ENCODE data around the gene SYT8.

The SYT8 gene

GRCh38 chr11:1854132-1854948, 19.6 kb downstream of the SYT8 start:
- H4K20me1 ChIP-seq (ENCODE audit: insufficient read depth, low read length), result peaks cover 3% of the 10 kb centered on the region
- DNase-seq, result no peak
- H3K4me3 ChIP-seq (ENCODE audit: low read depth in 1 of 2, low read length in 2 of 2), result peak overlapping the region in 1 of 2 experiments; percentile 56; a peak in 1 of 4 replicates
- peaks cover 24% of the 10 kb centered on the region for H3K4me1 ChIP-seq (ENCODE audit: insufficient read depth, low read length)
- H2AFZ ChIP-seq (ENCODE audit: low read depth, low read length), result no peak overlapping the region
- no peak for ATAC-seq (ENCODE audit: insufficient read depth, low read depth)
- peaks cover 4% of the 10 kb centered on the region; the same call in 1 of the 2 replicates for H3K79me2 ChIP-seq (ENCODE audit: insufficient read depth, low read length)
- no peaks in the 10 kb centered on the region for H3K27me3 ChIP-seq (ENCODE audit: insufficient read depth, low read length, poor library complexity)
- H3K9me3 ChIP-seq (ENCODE audit: insufficient read depth, low read length, severe bottlenecking), result no peaks in the 10 kb centered on the region
- no peaks in the 10 kb centered on the region; the same call in 1 of the 2 replicates for H3K36me3 ChIP-seq (ENCODE audit: insufficient read depth, low read length)
- peak overlapping the region; percentile 62; the same call in 1 of the 2 replicates for H3K9ac ChIP-seq (ENCODE audit: low read depth, low read length)
- no peak for TF ChIP-seq EZH2 (IDR thresholded peaks at IDR 0.05; ENCODE audit: borderline replicate concordance, low read depth, low read length, severe bottlenecking)
- TF ChIP-seq, protein P1, sequence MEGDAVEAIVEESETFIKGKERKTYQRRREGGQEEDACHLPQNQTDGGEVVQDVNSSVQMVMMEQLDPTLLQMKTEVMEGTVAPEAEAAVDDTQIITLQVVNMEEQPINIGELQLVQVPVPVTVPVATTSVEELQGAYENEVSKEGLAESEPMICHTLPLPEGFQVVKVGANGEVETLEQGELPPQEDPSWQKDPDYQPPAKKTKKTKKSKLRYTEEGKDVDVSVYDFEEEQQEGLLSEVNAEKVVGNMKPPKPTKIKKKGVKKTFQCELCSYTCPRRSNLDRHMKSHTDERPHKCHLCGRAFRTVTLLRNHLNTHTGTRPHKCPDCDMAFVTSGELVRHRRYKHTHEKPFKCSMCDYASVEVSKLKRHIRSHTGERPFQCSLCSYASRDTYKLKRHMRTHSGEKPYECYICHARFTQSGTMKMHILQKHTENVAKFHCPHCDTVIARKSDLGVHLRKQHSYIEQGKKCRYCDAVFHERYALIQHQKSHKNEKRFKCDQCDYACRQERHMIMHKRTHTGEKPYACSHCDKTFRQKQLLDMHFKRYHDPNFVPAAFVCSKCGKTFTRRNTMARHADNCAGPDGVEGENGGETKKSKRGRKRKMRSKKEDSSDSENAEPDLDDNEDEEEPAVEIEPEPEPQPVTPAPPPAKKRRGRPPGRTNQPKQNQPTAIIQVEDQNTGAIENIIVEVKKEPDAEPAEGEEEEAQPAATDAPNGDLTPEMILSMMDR (IDR thresholded peaks at IDR 0.05; ENCODE audit: borderline replicate concordance, extremely low read depth, low read length, poor library complexity, severe bottlenecking), result no peak
- no peak overlapping the region for H3K27ac ChIP-seq (ENCODE audit: low read length)
- H3K4me2 ChIP-seq (ENCODE audit: insufficient read depth, low read length), result peak overlapping the region; percentile 61

DNA sequence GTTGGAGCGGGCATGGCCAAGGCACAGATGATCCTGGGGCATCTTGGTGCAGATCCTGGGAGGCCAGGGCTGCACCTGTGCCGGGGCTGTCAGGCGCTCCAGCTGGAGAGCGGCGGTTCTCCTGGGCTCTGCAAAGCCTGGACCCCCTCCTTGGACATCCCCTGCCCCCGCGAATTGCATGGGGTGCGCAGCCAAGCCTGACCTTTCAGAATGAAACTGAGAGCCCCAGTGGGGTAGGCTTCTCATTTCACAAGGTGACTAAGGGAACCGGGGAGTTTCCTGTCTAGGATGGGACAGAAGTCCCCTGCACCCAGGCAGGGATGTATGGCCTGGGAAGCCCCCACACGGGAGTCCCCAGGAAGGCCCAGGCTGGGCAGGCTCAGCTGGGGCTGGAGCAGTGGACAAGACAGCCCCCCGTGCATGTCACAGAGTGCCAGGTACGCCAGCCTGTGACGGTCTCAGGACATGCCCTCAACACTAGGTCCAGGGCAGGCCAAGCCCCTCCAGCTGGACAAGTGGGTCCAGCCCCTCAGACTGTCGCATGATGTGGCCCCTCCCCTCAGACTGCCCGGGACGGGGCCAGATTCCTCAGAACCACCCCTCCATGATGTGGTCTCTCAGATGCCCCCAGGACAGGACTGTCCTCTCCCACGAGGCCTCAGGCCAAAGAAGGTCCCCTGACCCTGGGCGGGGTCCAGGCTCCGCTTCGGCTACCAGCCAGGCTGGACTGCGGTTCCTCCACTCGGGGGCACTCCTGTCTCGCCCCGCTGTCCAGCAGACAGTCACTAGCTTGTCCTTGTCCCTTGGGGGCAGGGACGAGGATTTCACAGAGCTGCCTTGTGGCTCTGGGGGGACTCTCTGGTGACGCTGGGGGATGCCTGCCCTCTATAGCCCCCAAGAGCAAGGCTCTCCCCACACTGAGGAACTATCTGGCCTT, 20.4 kb downstream of the SYT8 start:
- ATAC-seq (ENCODE audit: insufficient read depth, low read depth) (no peak), DNase-seq (no peak)
- Histone ChIP-seq H3K4me2 (ENCODE audit: insufficient read depth, low read length) (no peak overlapping the region), H3K4me3 (ENCODE audit: low read depth in 1 of 2, low read length in 2 of 2) (no peak overlapping the region), H3K4me1 (ENCODE audit: insufficient read depth, low read length) (peaks cover 24% of the 10 kb centered on the region), H3K27me3 (ENCODE audit: insufficient read depth, low read length, poor library complexity) (no peaks in the 10 kb centered on the region), H3K79me2 (ENCODE audit: insufficient read depth, low read length) (peaks cover 4% of the 10 kb centered on the region; the same call in 1 of the 2 replicates), H3K9me3 (ENCODE audit: insufficient read depth, low read length, severe bottlenecking) (no peaks in the 10 kb centered on the region), H2AFZ (ENCODE audit: low read depth, low read length) (no peak overlapping the region), H3K36me3 (ENCODE audit: insufficient read depth, low read length) (no peaks in the 10 kb centered on the region; the same call in 1 of the 2 replicates), H3K9ac (ENCODE audit: low read depth, low read length) (peak overlapping the region; percentile 9; the same call in 1 of the 2 replicates), H4K20me1 (ENCODE audit: insufficient read depth, low read length) (peaks cover 3% of the 10 kb centered on the region), H3K27ac (ENCODE audit: low read length) (no peak overlapping the region)
- TF ChIP-seq, protein P1 (IDR thresholded peaks at IDR 0.05; ENCODE audit: borderline replicate concordance, extremely low read depth, low read length, poor library complexity, severe bottlenecking), result no peak
- no peak for TF ChIP-seq EZH2 (IDR thresholded peaks at IDR 0.05; ENCODE audit: borderline replicate concordance, low read depth, low read length, severe bottlenecking)

DNA sequence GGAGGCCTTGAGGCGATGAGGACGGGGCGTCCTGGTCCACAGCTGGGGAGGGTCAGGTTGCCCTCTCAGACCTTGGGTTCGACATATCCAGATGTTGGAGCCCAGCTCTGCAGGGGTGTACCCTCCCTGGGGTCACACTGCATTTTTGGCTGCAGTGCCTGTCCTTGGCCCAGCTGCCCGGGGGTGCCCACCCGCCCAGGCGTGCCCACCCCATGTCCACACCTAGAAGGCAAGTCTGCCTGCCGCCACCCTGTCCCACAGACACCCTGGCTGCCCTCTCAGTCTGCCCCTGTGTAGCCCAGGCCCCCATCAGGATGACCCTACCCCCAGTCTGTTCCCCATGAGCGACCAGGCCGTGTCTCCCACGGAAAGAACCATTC, 21.1 kb downstream of the SYT8 start:
- Histone ChIP-seq H3K27ac (ENCODE audit: low read length) (no peak overlapping the region), H3K79me2 (ENCODE audit: insufficient read depth, low read length) (peaks cover 4% of the 10 kb centered on the region; the same call in 1 of the 2 replicates), H3K27me3 (ENCODE audit: insufficient read depth, low read length, poor library complexity) (no peaks in the 10 kb centered on the region), H3K4me2 (ENCODE audit: insufficient read depth, low read length) (no peak overlapping the region), H4K20me1 (ENCODE audit: insufficient read depth, low read length) (peaks cover 3% of the 10 kb centered on the region), H2AFZ (ENCODE audit: low read depth, low read length) (no peak overlapping the region), H3K4me3 (ENCODE audit: low read depth in 1 of 2, low read length in 2 of 2) (no peak overlapping the region), H3K4me1 (ENCODE audit: insufficient read depth, low read length) (peaks cover 24% of the 10 kb centered on the region), H3K36me3 (ENCODE audit: insufficient read depth, low read length) (no peaks in the 10 kb centered on the region; the same call in 1 of the 2 replicates), H3K9me3 (ENCODE audit: insufficient read depth, low read length, severe bottlenecking) (no peaks in the 10 kb centered on the region), H3K9ac (ENCODE audit: low read depth, low read length) (no peak overlapping the region)
- ATAC-seq (ENCODE audit: insufficient read depth, low read depth) (no peak), DNase-seq (no peak)
- TF ChIP-seq, protein P1 (IDR thresholded peaks at IDR 0.05; ENCODE audit: borderline replicate concordance, extremely low read depth, low read length, poor library complexity, severe bottlenecking), result no peak
- no peak for TF ChIP-seq EZH2 (IDR thresholded peaks at IDR 0.05; ENCODE audit: borderline replicate concordance, low read depth, low read length, severe bottlenecking)
